Adrenal gland (tissue), 5 donors: ENCODE data around the gene ESRP2.
A peak's percentile ranks its signal among the peaks of the same experiment; 100 is the strongest.

Experiments used
- CTCF ChIP-seq, 6 experiments: fragments of 450-650 bp in 4 of 6; fragments of 200-600 bp in 2 of 6; sonication (generic) in 1 of 6; IDR thresholded peaks; 1 replicate in 5 of 6; 2 replicates in 1 of 6; pipeline versions ENCODE4 v1.5.1 to v1.8.0; 2016 to 2021; ENCODE audit warnings: antibody characterized with exemption in 6 of 6, mild to moderate bottlenecking in 2 of 6, moderate library complexity in 1 of 6
- POLR2A ChIP-seq, 2 donors: fragments of 450-650 bp; IDR thresholded peaks; one replicate each; pipeline ENCODE4 v1.6.1; 2017; ENCODE audit warnings: antibody characterized with exemption in 2 of 2, mild to moderate bottlenecking in 2 of 2, moderate library complexity in 1 of 2
- donor health status: DM: no; HTN: no; CAD: no.

GRCh38 chr16:68257906-68258800 is 22.2 kb upstream of the ESRP2 start:
- TF ChIP-seq CTCF (IDR thresholded peaks at IDR 0.05) (no peak), POLR2A (IDR thresholded peaks at IDR 0.05) (peak in 1 of 2 donors; percentile 72)
